Ishikawa (cell line): ENCODE results near the gene KPTN.

ENCODE experiments used
- CEBPB ChIP-seq: IDR thresholded peaks from 2 replicates; pipeline ENCODE4 v1.6.1; 2012
- CREB1 ChIP-seq: IDR thresholded peaks from 2 replicates; pipeline ENCODE4 v1.6.1; 2012; ENCODE audit warnings: low read depth
- EGR1 ChIP-seq: IDR thresholded peaks from 2 replicates; pipeline ENCODE4 v1.6.1; 2012
- EP300 ChIP-seq: IDR thresholded peaks from 2 replicates; pipeline ENCODE4 v1.6.1; 2012; ENCODE audit warnings: borderline replicate concordance
- FOXM1 ChIP-seq: IDR thresholded peaks from 2 replicates; pipeline ENCODE4 v1.6.1; 2012; ENCODE audit warnings: low read depth, borderline replicate concordance
- MAX ChIP-seq: IDR thresholded peaks from 2 replicates; pipeline ENCODE4 v1.6.1; 2012
- NFIC ChIP-seq: IDR thresholded peaks from 2 replicates; pipeline ENCODE4 v1.6.1; 2012
- RAD21 ChIP-seq: IDR thresholded peaks from 2 replicates; pipeline ENCODE4 v1.6.1; 2012; ENCODE audit warnings: low read depth
- REST ChIP-seq: IDR thresholded peaks from 2 replicates; pipeline ENCODE4 v1.6.1; 2012; ENCODE audit warnings: low read depth, mild to moderate bottlenecking
- TAF1 ChIP-seq: IDR thresholded peaks from 2 replicates; pipeline ENCODE4 v1.6.1; 2012; ENCODE audit warnings: low read depth, mild to moderate bottlenecking
- TCF12 ChIP-seq: IDR thresholded peaks from 2 replicates; pipeline ENCODE4 v1.6.1; 2012; ENCODE audit warnings: low read depth
- TEAD4 ChIP-seq: IDR thresholded peaks from 2 replicates; pipeline ENCODE4 v1.6.1; 2012
- USF1 ChIP-seq: IDR thresholded peaks from 2 replicates; pipeline ENCODE4 v1.6.1; 2012
- YY1 ChIP-seq: IDR thresholded peaks from 2 replicates; pipeline ENCODE4 v1.6.1; 2012; ENCODE audit warnings: low read depth
- ZBTB7A ChIP-seq: IDR thresholded peaks from 2 replicates; pipeline ENCODE4 v1.6.1; 2012; ENCODE audit warnings: low read depth

Gene KPTN

GRCh38 chr19:47498561-47498960 lies 14.5 kb upstream of the KPTN start:
- TF ChIP-seq REST = no peak
- no peak for TF ChIP-seq EP300
- no peak for TF ChIP-seq FOXM1
- TF ChIP-seq NFIC = no peak
- no peak for TF ChIP-seq ZBTB7A
- TF ChIP-seq MAX = no peak
- no peak for TF ChIP-seq TEAD4
- no peak for TF ChIP-seq TAF1
- TF ChIP-seq YY1 = no peak
- no peak for TF ChIP-seq CREB1
- TF ChIP-seq EGR1 = no peak
- no peak for TF ChIP-seq TCF12
- no peak for TF ChIP-seq RAD21
- no peak for TF ChIP-seq CEBPB
- TF ChIP-seq USF1 = no peak

GRCh38 chr19:47497821-47498520 lies 14.0 kb upstream of the KPTN start:
- TF ChIP-seq YY1 = no peak
- no peak for TF ChIP-seq ZBTB7A
- no peak for TF ChIP-seq USF1
- no peak for TF ChIP-seq NFIC
- no peak for TF ChIP-seq CEBPB
- TF ChIP-seq CREB1 = no peak
- no peak for TF ChIP-seq MAX
- no peak for TF ChIP-seq REST
- no peak for TF ChIP-seq EGR1
- TF ChIP-seq TEAD4 = no peak
- TF ChIP-seq TAF1 = no peak
- TF ChIP-seq TCF12 = no peak
- no peak for TF ChIP-seq EP300
- TF ChIP-seq RAD21 = no peak
- no peak for TF ChIP-seq FOXM1

GRCh38 chr19:47497050-47497766 lies 13.2 kb upstream of the KPTN start:
- TF ChIP-seq CEBPB = no peak
- TF ChIP-seq RAD21 = no peak
- TF ChIP-seq EP300 = no peak
- no peak for TF ChIP-seq USF1
- no peak for TF ChIP-seq FOXM1
- TF ChIP-seq NFIC = no peak
- no peak for TF ChIP-seq ZBTB7A
- TF ChIP-seq YY1 = no peak
- TF ChIP-seq TEAD4 = no peak
- TF ChIP-seq CREB1 = no peak
- no peak for TF ChIP-seq MAX
- no peak for TF ChIP-seq TAF1

GRCh38 chr19:47495478-47496372 lies 11.7 kb upstream of the KPTN start:
- no peak for TF ChIP-seq TCF12
- no peak for TF ChIP-seq EP300
- no peak for TF ChIP-seq RAD21
- no peak for TF ChIP-seq MAX
- TF ChIP-seq EGR1 = no peak
